Umbilical cord (tissue), 2 donors: ENCODE results near the gene MRFAP1. TPM values are rescaled to one million over a fixed set of nuclear protein-coding genes. Genes with fewer than 3 reads are reported as not detected.

Experiments used
- DNase-seq: peaks from one replicate; pipeline ENCODE4 v3.0.0-alpha.2; 2015; ENCODE audit warnings: low spot score
- total RNA-seq: library from RNA; depleted of rRNA; stranded (reverse); fragments of >200 nt; gene quantifications from one replicate; pipeline ENCODE4 v1.2.3, GENCODE V29; 2014; ENCODE audit warnings: low replicate concordance; ENCODE audit not compliant: insufficient read depth

Gene MRFAP1
- total RNA-seq, 1 donor from 2014 or later, result 63.6 TPM

DNA sequence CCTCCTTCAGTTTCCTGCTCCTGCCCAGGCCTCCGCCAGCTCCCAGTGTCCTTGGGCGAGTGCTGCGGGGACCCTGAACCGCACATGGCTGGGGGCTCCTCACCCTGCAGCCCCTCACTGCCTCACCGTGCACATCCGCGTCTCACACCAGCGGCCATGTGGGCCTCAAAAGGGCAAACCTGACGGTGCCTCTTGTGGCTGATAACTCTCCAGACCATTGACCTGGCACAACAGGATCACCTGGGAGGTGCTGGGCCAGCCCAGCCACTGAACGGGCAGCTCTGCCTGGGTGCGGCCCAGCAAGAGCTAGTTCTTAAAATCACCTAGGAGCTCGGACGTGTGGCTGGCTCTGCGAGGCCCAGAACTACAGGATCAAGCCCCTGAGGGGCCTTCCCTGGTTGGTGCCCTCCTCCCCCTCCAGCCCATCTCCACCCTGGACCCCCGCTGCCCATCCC, 49.0 kb downstream of the MRFAP1 start:
- DNase-seq, result no peak

Other genes starting within 250 kb of the MRFAP1 start
- 2.9 TPM for gene PPP2R2C, start 168.1 kb upstream of the MRFAP1 start, total RNA-seq
- gene MAN2B2, start 65.5 kb upstream of the MRFAP1 start, total RNA-seq, result 19.0 TPM
- gene S100P, start 53.2 kb downstream of the MRFAP1 start, total RNA-seq, result 5.3 TPM
- 38.0 TPM for gene MRFAP1L1, start 69.2 kb downstream of the MRFAP1 start, total RNA-seq
- gene BLOC1S4, start 75.5 kb downstream of the MRFAP1 start, total RNA-seq, result 17.1 TPM
- gene KIAA0232, start 142.0 kb downstream of the MRFAP1 start, total RNA-seq, result 27.9 TPM